B cell (primary cell): ENCODE data around the gene DOCK7.

ENCODE experiments used
- EZH2 ChIP-seq: IDR thresholded peaks from 2 replicates; pipeline ENCODE4 v1.6.1; 2012; ENCODE audit warnings: borderline replicate concordance, low read depth, mild to moderate bottlenecking, moderate library complexity, low read length; ENCODE audit not compliant: insufficient read depth, poor library complexity, severe bottlenecking
- TF ChIP-seq, protein P1 (sequence below): fragments of 200-600 bp; IDR thresholded peaks from one replicate; pipeline ENCODE4 v1.8.0; 2022; ENCODE audit warnings: antibody characterized with exemption, mild to moderate bottlenecking

DNA sequence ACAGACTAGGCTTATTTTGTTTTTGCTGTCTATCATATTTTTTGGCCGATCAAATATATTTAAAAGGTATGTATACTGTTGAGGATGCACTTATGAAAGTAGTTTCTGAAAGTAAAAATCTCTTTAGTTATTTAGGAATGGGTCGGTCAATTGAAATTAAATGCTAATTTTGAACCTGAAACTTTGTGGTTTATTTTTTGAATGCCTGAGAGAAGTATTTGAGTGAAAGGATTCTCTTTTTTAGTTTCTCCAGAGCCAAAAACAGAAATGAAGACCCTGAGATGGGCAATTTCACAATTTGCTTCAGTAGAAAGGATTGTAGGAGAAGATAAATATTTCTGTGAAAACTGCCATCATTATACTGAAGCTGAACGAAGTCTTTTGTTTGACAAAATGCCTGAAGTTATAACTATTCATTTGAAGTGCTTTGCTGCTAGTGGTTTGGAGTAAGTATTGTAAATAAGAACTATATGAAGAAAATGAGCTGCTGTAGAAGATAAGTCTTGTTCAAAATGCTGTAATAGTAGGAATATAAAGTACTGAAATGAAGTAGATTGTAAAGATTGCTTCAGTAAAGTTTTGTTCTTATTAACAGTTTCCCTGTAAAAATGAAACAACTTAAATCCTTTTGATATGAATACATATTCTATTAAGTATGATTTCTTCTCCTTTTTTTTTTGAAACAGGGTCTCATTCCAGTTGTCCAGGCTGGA, 239.8 kb downstream of the DOCK7 start:
- no peak for TF ChIP-seq EZH2
- TF ChIP-seq, protein P1, sequence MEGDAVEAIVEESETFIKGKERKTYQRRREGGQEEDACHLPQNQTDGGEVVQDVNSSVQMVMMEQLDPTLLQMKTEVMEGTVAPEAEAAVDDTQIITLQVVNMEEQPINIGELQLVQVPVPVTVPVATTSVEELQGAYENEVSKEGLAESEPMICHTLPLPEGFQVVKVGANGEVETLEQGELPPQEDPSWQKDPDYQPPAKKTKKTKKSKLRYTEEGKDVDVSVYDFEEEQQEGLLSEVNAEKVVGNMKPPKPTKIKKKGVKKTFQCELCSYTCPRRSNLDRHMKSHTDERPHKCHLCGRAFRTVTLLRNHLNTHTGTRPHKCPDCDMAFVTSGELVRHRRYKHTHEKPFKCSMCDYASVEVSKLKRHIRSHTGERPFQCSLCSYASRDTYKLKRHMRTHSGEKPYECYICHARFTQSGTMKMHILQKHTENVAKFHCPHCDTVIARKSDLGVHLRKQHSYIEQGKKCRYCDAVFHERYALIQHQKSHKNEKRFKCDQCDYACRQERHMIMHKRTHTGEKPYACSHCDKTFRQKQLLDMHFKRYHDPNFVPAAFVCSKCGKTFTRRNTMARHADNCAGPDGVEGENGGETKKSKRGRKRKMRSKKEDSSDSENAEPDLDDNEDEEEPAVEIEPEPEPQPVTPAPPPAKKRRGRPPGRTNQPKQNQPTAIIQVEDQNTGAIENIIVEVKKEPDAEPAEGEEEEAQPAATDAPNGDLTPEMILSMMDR, result no peak
